Activated CD4-positive, alpha-beta T cell treated with anti-CD3 and anti-CD28 coated beads for 36 hours (primary cell): Measurements from ENCODE around the gene MNS1. TPM values are rescaled to one million over a fixed set of nuclear protein-coding genes. Genes with fewer than 3 reads are reported as not detected.
"Not testable (repeated sequence)": the region's sequence is repeated elsewhere in the genome, so short reads cannot be mapped to it uniquely, and the experiment has no call there.

Experiments used
- ATAC-seq: fragments of 200-7000 bp; cut with Tn5 transposase; one replicate; pipeline ENCODE4 v1.10.0; 2021; ENCODE audit warnings: mild to moderate bottlenecking, moderate library complexity
- CTCF ChIA-PET: fragments of 350-600 bp; sonication (Branson Sonifier 250); formaldehyde crosslinking; loops from one replicate; lab custom pipeline; 2021; ENCODE audit warnings: antibody characterized with exemption; lab: Charles Lee
- POLR2A ChIA-PET: fragments of 350-600 bp; sonication (Branson Sonifier 250); formaldehyde crosslinking; loops from one replicate; lab custom pipeline; 2021; ENCODE audit warnings: antibody characterized with exemption, inconsistent platforms; lab: Charles Lee
- DNase-seq: peaks from one replicate; pipeline ENCODE4 v3.0.0-alpha.2; 2020
- H3K27ac Mint-ChIP-seq: one replicate; pipeline ENCODE4 v1.8.0; 2021; ENCODE audit warnings: mixed read lengths
- H3K27me3 Mint-ChIP-seq: one replicate; pipeline ENCODE4 v1.8.0; 2021; ENCODE audit warnings: mixed read lengths
- H3K36me3 Mint-ChIP-seq: one replicate; pipeline ENCODE4 v1.8.0; 2021; ENCODE audit warnings: low read depth, mixed read lengths
- H3K4me1 Mint-ChIP-seq: one replicate; pipeline ENCODE4 v1.8.0; 2021; ENCODE audit warnings: mixed read lengths
- H3K4me3 Mint-ChIP-seq: one replicate; pipeline ENCODE4 v1.8.0; 2021; ENCODE audit warnings: mild to moderate bottlenecking, moderate library complexity, mixed read lengths
- H3K9me3 Mint-ChIP-seq: one replicate; pipeline ENCODE4 v1.8.0; 2021; ENCODE audit warnings: low read depth, mixed read lengths
- intact Hi-C, 2 experiments: fragments of 100-400 bp; cut with DNase I in 1 of 2; cut with micrococcal nuclease in 1 of 2; formaldehyde crosslinking; loops; one replicate each; pipeline versions ENCODE4 v1.14.2 to v1.15.1; 2022 to 2024; cut with DNase I, micrococcal nuclease
- total RNA-seq, 2 experiments: library from RNA; stranded (reverse); gene quantifications; one replicate each; pipeline ENCODE4 v1.2.3, GENCODE V29; 2021

Gene MNS1
- total RNA-seq, 2 experiments from 2014 or later, result 0.41 to 0.74 TPM

GRCh38 chr15:56399209-56399608 is 65.7 kb downstream of the MNS1 start:
- H3K36me3 Mint-ChIP-seq, POLR2A ChIA-PET, DNase-seq, H3K27me3 Mint-ChIP-seq, CTCF ChIA-PET, ATAC-seq, H3K4me3 Mint-ChIP-seq, H3K9me3 Mint-ChIP-seq, H3K27ac Mint-ChIP-seq, H3K4me1 Mint-ChIP-seq, intact Hi-C loops: not testable (repeated sequence)

GRCh38 chr15:56397325-56397724 is 67.6 kb downstream of the MNS1 start:
- CTCF ChIA-PET, H3K4me3 Mint-ChIP-seq, intact Hi-C loops: not testable (repeated sequence)

DNA sequence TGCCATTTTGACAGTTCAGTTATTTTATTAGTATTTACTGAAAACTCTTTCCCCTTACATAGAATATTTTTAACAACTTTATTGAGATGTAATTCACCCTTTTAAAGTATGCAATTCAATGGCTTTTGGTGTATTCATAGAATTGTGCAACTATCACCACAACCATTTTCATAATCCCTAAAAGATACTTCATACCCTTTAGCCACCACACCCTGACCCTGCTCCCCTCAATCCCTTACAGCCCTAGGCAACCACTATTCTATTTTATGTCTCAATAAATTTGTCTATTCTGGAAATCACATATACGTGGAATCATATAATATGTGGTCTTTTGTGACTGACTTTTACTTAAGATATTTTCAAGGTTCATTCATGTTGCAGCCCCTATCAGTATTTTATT is 70.0 kb downstream of the MNS1 start:
- POLR2A ChIA-PET, result no interaction called here
- CTCF ChIA-PET, result no interaction called here
- no peaks in the 10 kb centered on the region for H3K9me3 Mint-ChIP-seq
- DNase-seq, result no peak
- intact Hi-C loops, result no loop called here
- no peak overlapping the region for H3K27ac Mint-ChIP-seq
- peaks cover 4% of the 10 kb centered on the region for H3K4me1 Mint-ChIP-seq
- H3K4me3 Mint-ChIP-seq, result no peak overlapping the region
- H3K36me3 Mint-ChIP-seq, result no peaks in the 10 kb centered on the region
- no peaks in the 10 kb centered on the region for H3K27me3 Mint-ChIP-seq
- ATAC-seq, result no peak

More at GRCh38 chr15:56397325-56397724, 67.6 kb downstream of the MNS1 start:
- H3K27ac Mint-ChIP-seq, H3K27me3 Mint-ChIP-seq, ATAC-seq, H3K4me1 Mint-ChIP-seq, H3K9me3 Mint-ChIP-seq, H3K36me3 Mint-ChIP-seq, DNase-seq, POLR2A ChIA-PET: not testable (repeated sequence)

DNA sequence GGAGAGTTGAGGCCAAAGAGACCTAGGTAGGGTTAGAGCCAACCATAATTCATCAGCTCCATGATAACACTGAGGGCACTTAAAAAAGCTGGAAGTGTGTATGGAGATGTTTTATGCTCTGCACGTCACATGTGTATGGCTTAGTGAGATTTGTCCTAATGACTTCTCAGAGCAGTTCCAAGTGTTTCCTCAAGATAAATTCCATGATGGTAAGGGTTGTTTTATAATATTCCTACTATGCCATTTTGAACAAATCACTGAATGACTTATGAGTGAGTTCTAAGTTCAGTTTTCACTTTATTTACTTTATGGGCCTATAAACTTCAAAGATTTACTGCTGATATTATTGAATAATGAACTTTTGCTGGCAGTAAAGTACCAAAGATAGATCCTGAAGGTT is 71.7 kb downstream of the MNS1 start:
- POLR2A ChIA-PET, result no interaction called here

GRCh38 chr15:56390739-56391267 is 74.1 kb downstream of the MNS1 start:
- ATAC-seq, result peak; percentile 74
- peak overlapping the region; percentile 9 for H3K27ac Mint-ChIP-seq
- intact Hi-C loops, result no loop called here
- no peak overlapping the region for H3K4me3 Mint-ChIP-seq
- ChIA-PET POLR2A (no interaction called here), CTCF (no interaction called here)
- H3K9me3 Mint-ChIP-seq, result no peaks in the 10 kb centered on the region
- no peak for DNase-seq
- peaks cover 4% of the 10 kb centered on the region for H3K4me1 Mint-ChIP-seq
- no peaks in the 10 kb centered on the region for H3K27me3 Mint-ChIP-seq
- H3K36me3 Mint-ChIP-seq, result no peaks in the 10 kb centered on the region

More for the DNA sequence above, 71.7 kb downstream of the MNS1 start:
- intact Hi-C loops, result no loop called here
- Mint-ChIP-seq H3K36me3 (no peaks in the 10 kb centered on the region), H3K9me3 (no peaks in the 10 kb centered on the region), H3K4me3 (no peak overlapping the region), H3K4me1 (peaks cover 4% of the 10 kb centered on the region), H3K27me3 (no peaks in the 10 kb centered on the region), H3K27ac (no peak overlapping the region)
- DNase-seq, result no peak
- CTCF ChIA-PET, result no interaction called here
- ATAC-seq, result no peak

GRCh38 chr15:56385908-56386307 is 79.0 kb downstream of the MNS1 start:
- Mint-ChIP-seq H3K27ac (no peak overlapping the region), H3K9me3 (peaks cover 5% of the 10 kb centered on the region), H3K4me1 (peaks cover 4% of the 10 kb centered on the region), H3K36me3 (no peaks in the 10 kb centered on the region), H3K4me3 (no peak overlapping the region), H3K27me3 (no peaks in the 10 kb centered on the region)
- CTCF ChIA-PET, result interaction anchor here (0.5 to 0.6 kb wide), 2 partner anchors 34 to 951 kb away, joined by 3 read pairs; no protein-coding TSS in a partner anchor
- DNase-seq, result no peak
- intact Hi-C loops, result no loop called here
- POLR2A ChIA-PET, result no interaction called here
- no peak for ATAC-seq

DNA sequence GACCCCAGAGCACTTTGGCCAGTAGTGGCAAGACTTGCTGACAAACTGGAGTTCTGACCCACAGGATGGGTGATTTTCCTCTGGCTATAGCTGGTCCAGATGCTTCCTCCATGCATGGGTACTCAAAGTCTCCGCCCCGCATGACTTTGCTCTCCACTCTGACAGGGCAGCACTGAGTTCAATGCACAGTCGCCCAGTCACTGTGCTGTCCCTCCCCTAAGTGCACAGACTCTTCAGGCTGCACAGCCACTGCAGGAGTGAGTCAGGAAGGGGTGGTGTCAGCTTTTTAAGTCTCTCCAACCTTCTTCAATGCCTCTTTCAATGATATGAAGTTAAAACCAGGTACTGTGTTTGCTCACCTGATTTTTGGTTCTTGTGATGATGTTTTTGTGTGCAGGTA is 81.9 kb downstream of the MNS1 start:
- intact Hi-C loops, result no loop called here
- H3K36me3 Mint-ChIP-seq, result no peaks in the 10 kb centered on the region

More for the DNA sequence above, 81.9 kb downstream of the MNS1 start:
- ChIA-PET CTCF (no interaction called here), POLR2A (no interaction called here)
- Mint-ChIP-seq H3K9me3 (peaks cover 15% of the 10 kb centered on the region), H3K4me3 (no peak overlapping the region), H3K4me1 (no peaks in the 10 kb centered on the region), H3K27me3 (peaks cover 2% of the 10 kb centered on the region), H3K27ac (no peak overlapping the region)
- DNase-seq (no peak), ATAC-seq (no peak)

Other genes starting within 250 kb of the MNS1 start
- gene RFX7, start 221.3 kb downstream of the MNS1 start, total RNA-seq, result 10 to 100 TPM; 24.0 to 31.4 TPM
- gene TEX9, start 99.7 kb downstream of the MNS1 start, total RNA-seq, result 1 to 10 TPM; 1.5 to 1.8 TPM